GM06990 (cell line): ENCODE data around the gene MTMR10.

Experiments used
- DNase-seq: peaks from one replicate; pipeline ENCODE4 v3.0.0-alpha.2; 2011; ENCODE audit not compliant: insufficient read length; ENCODE audit errors: extremely low read depth
- H3K27me3 ChIP-seq: replicated peaks from 2 replicates; pipeline ENCODE4 v1.6.0; 2011; ENCODE audit warnings: low read length; ENCODE audit not compliant: control insufficient read depth, insufficient read depth
- H3K36me3 ChIP-seq: 2 replicates; pipeline ENCODE4 v1.5.1; 2011; ENCODE audit warnings: low read length; ENCODE audit not compliant: control insufficient read depth, insufficient read depth
- H3K4me3 ChIP-seq: replicated peaks from 2 replicates; pipeline ENCODE4 v1.5.1; 2011; ENCODE audit warnings: low read depth, mild to moderate bottlenecking, control low read depth, low read length
- TF ChIP-seq, protein P1 (sequence below): IDR thresholded peaks from 2 replicates; pipeline ENCODE4 v1.5.1; 2011; ENCODE audit warnings: low read length, control low read depth, mild to moderate bottlenecking, inconsistent platforms; ENCODE audit not compliant: insufficient read depth, poor library complexity, severe bottlenecking

MTMR10 gene

DNA sequence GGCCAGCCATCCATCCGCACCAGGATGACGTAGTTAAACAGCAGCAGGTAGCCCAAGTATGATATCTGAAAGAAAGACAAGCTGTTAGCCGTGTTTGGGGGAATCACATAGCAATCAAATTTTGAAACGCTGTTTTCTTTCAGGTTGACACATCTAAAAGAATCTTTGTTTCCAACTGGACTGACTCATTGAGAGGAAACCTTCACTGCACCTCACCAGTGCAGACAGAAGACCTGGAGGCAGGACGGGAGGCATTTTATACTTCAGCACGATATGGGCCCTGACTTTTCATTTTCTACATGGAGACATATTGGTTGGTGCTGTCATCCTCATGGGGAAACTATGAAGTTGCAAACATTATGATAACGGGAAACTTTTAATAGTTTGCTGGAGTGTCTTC is 44.2 kb upstream of the MTMR10 start:
- Histone ChIP-seq H3K4me3 (no peak overlapping the region), H3K36me3 (no peaks in the 10 kb centered on the region), H3K27me3 (no peaks in the 10 kb centered on the region)
- no peak for DNase-seq
- TF ChIP-seq, protein P1, sequence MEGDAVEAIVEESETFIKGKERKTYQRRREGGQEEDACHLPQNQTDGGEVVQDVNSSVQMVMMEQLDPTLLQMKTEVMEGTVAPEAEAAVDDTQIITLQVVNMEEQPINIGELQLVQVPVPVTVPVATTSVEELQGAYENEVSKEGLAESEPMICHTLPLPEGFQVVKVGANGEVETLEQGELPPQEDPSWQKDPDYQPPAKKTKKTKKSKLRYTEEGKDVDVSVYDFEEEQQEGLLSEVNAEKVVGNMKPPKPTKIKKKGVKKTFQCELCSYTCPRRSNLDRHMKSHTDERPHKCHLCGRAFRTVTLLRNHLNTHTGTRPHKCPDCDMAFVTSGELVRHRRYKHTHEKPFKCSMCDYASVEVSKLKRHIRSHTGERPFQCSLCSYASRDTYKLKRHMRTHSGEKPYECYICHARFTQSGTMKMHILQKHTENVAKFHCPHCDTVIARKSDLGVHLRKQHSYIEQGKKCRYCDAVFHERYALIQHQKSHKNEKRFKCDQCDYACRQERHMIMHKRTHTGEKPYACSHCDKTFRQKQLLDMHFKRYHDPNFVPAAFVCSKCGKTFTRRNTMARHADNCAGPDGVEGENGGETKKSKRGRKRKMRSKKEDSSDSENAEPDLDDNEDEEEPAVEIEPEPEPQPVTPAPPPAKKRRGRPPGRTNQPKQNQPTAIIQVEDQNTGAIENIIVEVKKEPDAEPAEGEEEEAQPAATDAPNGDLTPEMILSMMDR = no peak

DNA sequence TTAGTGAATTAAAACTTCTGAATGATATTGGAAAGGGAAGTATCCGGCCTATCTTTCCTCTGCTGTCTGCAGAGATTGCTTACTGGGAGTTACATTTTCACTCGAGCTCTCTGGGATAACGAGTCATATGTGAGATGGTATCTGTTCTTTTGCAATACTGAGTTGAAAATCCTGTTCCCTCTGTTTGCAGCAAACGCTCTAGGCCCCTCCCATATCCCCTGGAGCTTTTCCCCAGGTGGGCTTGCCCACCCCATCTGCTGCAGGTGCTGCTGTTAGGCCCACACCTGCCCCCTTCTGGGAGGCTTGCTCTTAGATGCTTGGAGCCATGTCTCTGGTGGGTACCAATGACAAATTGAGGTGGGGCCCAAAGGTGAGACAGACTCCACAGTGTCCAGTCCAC is 42.7 kb upstream of the MTMR10 start:
- no peak overlapping the region for H3K4me3 ChIP-seq
- TF ChIP-seq, protein P1 = peak; percentile 14
- H3K27me3 ChIP-seq = no peaks in the 10 kb centered on the region
- no peak for DNase-seq
- no peaks in the 10 kb centered on the region for H3K36me3 ChIP-seq

DNA sequence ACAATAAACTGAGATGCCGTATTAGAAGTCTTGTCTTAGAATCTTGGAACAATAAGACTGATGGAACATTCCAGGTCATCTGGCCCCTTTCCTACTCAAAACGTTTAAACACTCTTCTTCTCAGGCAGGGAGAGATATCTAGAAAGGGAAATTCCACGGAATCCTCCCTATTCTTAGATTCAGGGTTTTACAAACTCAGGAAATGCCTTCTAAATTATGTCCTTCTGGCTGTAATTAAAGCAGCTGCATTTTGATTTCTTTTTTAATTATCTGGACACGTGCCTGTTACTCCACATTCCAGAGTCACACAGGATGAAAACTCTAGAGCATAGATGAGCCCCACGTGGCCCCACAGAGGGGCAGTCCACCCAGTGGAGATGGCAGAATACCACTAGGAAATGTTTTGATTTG is 41.5 kb upstream of the MTMR10 start:
- no peaks in the 10 kb centered on the region for H3K36me3 ChIP-seq
- no peak for DNase-seq
- TF ChIP-seq, protein P1 = no peak
- no peaks in the 10 kb centered on the region for H3K27me3 ChIP-seq
- no peak overlapping the region for H3K4me3 ChIP-seq

DNA sequence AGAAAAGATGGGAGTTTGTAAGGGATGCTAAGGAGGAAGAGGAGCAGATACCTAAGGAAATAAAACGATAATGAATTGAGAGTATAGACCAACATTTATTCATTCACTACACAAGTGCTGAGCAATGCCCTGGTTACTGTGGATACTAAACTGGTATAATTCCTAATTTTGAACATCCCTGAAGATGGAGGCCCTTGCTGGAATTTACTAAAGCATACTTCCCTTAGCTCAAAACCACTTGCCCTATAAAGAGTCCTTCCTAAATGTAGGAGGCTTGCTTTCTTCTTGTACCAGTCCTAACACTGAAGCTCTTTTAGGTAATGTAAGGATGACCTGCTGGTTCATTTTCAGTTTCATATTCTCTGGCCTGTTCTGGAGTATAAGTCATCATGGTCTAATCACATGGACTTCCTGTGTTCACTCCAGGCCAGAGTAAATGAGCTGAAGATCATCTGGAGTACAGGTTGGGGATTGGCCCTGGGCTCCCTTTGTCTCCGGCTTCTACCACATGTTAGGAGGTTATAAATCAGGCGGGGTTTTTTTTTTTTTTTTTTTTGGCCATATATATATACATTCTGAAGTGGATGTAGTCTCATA is 40.1 kb upstream of the MTMR10 start:
- DNase-seq = no peak
- H3K36me3 ChIP-seq = no peaks in the 10 kb centered on the region
- TF ChIP-seq, protein P1 = no peak
- no peaks in the 10 kb centered on the region for H3K27me3 ChIP-seq
- no peak overlapping the region for H3K4me3 ChIP-seq

DNA sequence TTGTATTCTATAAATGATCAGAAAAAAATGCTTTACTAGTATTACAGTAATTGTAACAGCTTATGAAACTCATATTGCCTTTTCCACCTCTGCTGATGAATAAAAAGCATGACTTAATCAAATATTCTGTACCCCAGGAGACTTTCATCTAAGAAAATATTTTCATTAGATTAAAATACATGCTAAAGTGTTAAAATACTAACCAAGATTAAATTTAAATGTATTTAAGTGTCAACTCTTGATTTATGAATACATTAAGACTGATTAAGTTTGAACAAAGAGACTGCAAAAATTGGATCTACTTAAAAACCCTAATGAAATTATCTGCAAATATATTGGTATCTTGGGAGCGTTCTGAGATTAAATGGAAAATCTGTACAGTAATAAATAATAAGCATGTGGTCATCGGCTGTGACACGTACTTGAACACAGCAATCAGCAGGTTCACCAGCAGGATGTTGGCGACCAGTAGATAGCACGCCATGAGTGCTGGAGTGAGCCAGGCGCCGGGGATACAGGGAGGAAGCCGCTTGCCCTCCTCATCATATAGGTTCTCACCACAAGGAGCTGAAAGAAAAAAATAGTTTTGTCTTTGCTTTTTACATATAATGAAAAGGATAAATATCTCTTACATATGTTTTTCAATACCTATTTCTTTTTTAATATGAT is 36.6 kb upstream of the MTMR10 start:
- no peak for DNase-seq
- H3K4me3 ChIP-seq = no peak overlapping the region
- H3K27me3 ChIP-seq = no peaks in the 10 kb centered on the region
- H3K36me3 ChIP-seq = no peaks in the 10 kb centered on the region
- TF ChIP-seq, protein P1 = no peak
